GM18511 (cell line): ENCODE results near the gene SCARF2.

Source experiments
- ATAC-seq: cut with Tn5 transposase; IDR thresholded peaks from one replicate; pipeline ENCODE4 v1.9.1; 2021; ENCODE audit warnings: mild to moderate bottlenecking, moderate library complexity; ENCODE audit not compliant: unreplicated experiment

Gene SCARF2

GRCh38 chr22:20441631-20442484 lies 4.2 kb upstream of the SCARF2 start:
- ATAC-seq: no peak

- ATAC-seq: no peak
Observed at GRCh38 chr22:20440637-20441591, 3.3 kb upstream of the SCARF2 start.

GRCh38 chr22:20439928-20440575 lies 2.4 kb upstream of the SCARF2 start:
- no peak for ATAC-seq

- ATAC-seq: no peak
Observed at GRCh38 chr22:20439556-20439927, 1.9 kb upstream of the SCARF2 start.

- ATAC-seq: no peak
Observed at GRCh38 chr22:20438678-20439492, 1.3 kb upstream of the SCARF2 start.

- no peak for ATAC-seq
Observed at GRCh38 chr22:20438427-20438677, 727 bp upstream of the SCARF2 start.

GRCh38 chr22:20436768-20437612 lies 635 bp downstream of the SCARF2 start:
- no peak for ATAC-seq

- ATAC-seq: no peak
Observed at GRCh38 chr22:20436307-20436767, 1.3 kb downstream of the SCARF2 start.

- ATAC-seq: no peak
Observed at GRCh38 chr22:20435436-20436306, 2.0 kb downstream of the SCARF2 start.

GRCh38 chr22:20434773-20435172 lies 2.9 kb downstream of the SCARF2 start:
- no peak for ATAC-seq

GRCh38 chr22:20434264-20434751 lies 3.3 kb downstream of the SCARF2 start:
- ATAC-seq: no peak

- ATAC-seq: no peak
Observed at GRCh38 chr22:20433686-20434241, 3.9 kb downstream of the SCARF2 start.

GRCh38 chr22:20433191-20433590 lies 4.4 kb downstream of the SCARF2 start:
- no peak for ATAC-seq

GRCh38 chr22:20432244-20432686 lies 5.4 kb downstream of the SCARF2 start:
- ATAC-seq: no peak

- ATAC-seq: no peak
Observed at GRCh38 chr22:20431511-20432192, 6.0 kb downstream of the SCARF2 start.

GRCh38 chr22:20430720-20431510 lies 6.7 kb downstream of the SCARF2 start:
- no peak for ATAC-seq
